Stimulated activated CD8-positive, alpha-beta memory T cell treated with anti-CD3 and anti-CD28 coated beads, Interleukin-15, amount 100 ng/mL, for 24 hours (primary cell): ENCODE measurements around the gene CD300A.

Experiments used
- DNase-seq: peaks from one replicate; pipeline ENCODE4 v3.0.0-alpha.2; 2020; ENCODE audit warnings: low read depth

Gene CD300A

GRCh38 chr17:74520790-74521480 is 54.5 kb downstream of the CD300A start:
- DNase-seq, result no peak

GRCh38 chr17:74521701-74522201 is 55.3 kb downstream of the CD300A start:
- DNase-seq, result no peak

- no peak for DNase-seq
Measured at GRCh38 chr17:74522381-74523105, 56.1 kb downstream of the CD300A start.

DNA sequence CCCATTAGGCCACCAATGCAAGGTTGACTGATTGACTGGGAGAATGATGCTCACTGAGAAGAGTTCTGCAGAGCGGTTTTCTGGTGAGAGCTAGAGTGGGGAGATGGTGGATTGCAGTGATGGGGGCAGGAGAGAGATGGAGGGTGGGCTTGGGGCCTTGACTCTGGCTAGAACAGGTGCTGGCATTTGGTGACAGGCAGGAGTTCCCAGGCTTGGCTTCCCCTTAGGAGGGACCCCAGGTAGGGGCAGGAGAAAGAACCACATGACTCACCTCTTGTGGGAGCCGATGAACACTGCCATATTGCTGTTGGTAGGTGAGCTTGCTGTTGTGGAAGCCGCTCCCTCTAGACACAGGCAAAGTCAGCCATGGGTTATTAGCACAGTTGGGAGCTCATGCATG is 56.9 kb downstream of the CD300A start:
- no peak for DNase-seq

GRCh38 chr17:74524653-74525464 is 58.4 kb downstream of the CD300A start:
- DNase-seq, result no peak

DNA sequence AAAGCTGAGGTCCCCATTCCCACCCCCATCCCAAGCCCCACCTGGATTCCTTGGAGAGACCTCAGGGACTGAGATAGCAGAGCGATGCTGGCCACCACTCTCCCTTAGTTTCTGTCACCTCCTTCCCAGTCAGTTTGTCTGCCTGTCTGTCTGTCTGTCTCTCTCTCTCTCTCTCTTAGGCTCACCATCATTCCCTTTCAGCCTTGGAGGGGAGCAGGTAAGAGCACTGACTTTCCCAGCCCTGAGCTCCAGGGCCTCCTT is 59.0 kb downstream of the CD300A start:
- no peak for DNase-seq

DNA sequence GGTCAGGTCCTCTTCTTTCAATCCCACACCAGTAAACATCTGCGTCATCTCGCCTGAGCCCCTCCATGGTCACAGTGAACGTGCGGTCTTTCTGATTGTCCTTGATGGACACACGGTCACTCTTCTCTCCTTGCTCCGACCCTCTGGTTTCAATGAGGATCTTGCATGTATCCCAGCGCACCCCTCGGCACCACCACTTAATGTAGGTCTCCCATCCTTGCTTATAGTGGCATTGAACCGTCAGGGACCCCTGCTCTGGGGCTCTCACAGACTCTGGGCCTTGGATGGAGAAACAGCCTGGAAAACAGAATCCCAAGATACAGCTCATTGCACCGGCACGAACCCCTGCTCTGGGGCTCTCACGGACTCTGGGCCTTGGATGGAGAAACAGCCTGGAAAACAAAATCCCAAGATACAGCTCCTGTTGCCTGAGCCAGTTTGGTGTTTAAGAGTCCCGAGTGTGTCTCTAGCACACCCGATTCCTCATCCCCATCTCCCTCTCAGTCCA is 59.4 kb downstream of the CD300A start:
- DNase-seq, result no peak

DNA sequence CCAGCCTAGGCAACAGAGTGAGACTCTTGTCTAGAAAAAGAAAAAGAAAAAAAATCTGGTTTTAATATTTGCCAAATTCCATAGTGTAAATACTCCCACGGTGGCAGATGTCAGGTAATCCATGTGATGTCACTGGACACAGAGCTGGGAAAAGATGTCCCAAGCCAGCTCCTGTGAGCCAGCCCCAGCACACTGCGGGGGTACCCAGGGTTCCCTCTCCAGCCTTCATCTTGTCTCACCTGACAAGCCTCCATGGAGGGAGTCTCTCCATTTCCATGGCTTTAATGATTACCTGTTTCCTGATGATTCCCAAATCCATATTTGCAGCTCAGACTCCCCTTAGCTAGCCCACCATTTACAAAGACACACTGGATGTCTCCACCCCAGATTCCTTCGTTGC is 60.2 kb downstream of the CD300A start:
- no peak for DNase-seq

DNA sequence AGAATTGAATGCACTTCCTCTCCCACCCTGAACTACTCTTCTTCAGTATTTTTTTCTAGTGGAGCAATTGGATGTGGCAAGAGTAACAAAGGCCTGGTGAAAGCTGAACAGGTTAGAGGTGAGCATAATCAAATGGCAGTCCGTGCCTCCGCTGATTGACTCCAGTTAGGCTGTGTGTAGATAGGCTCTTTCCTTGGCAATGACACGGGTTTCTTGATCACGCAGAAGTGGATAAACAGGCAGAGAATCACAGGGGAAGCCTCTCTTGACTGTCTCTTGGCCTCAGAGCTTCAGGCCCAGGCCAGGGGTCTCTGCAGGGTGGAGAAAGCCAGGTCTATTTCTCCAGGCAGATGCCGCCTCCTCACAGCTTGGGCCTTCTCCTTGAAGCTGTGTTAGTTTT is 60.6 kb downstream of the CD300A start:
- DNase-seq, result no peak

GRCh38 chr17:74527756-74528155 is 61.3 kb downstream of the CD300A start:
- no peak for DNase-seq

- DNase-seq, result no peak
Measured at GRCh38 chr17:74528491-74529199, 62.2 kb downstream of the CD300A start.

- DNase-seq, result no peak
Measured at GRCh38 chr17:74529243-74529642, 62.8 kb downstream of the CD300A start.

- no peak for DNase-seq
Measured at GRCh38 chr17:74530831-74531150, 64.4 kb downstream of the CD300A start.

DNA sequence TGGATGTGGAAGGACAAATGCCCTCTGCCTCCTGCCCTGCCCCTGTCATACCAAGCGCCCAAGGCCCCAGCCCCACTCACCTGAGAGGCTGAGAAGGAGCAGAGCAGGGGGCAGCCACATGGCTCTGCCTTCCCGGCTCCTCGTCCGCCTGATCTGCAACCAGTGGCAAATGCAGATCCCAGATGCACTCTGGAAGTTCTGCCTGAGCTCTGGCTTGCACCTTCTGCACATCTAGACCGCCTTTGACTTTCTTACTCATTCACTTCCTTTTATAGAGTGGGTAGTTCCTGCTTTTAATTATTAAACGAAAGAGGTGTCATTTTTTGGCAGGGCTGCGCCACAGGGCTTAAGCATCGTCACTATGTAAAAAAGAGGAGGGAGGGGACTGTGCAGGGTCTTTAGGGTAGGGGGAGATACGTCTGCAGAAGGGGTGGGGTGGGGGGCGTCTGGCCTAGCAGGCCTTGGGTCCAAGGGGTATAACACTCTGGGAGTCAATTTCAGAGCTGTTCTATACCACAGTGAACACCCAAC is 64.9 kb downstream of the CD300A start, which contains the start of gene CD300LB:
TSS of gene CD300LB (minus strand) at position 245 of the 531 bp plus-strand sequence. CDS start at position 120, 125 bp downstream.
- no peak for DNase-seq

GRCh38 chr17:74532115-74532514 is 65.7 kb downstream of the CD300A start:
- DNase-seq, result no peak
